DMS 273 (cell line): Measurements from ENCODE around the gene KIF16B.
A peak's percentile ranks its signal among the peaks of the same experiment; 100 is the strongest.

Experiments used
- DNase-seq: peaks from one replicate; lab custom pipeline; 2025; ENCODE audit not compliant: unreplicated experiment; lab: John Stamatoyannopoulos, UW

Gene KIF16B

DNA sequence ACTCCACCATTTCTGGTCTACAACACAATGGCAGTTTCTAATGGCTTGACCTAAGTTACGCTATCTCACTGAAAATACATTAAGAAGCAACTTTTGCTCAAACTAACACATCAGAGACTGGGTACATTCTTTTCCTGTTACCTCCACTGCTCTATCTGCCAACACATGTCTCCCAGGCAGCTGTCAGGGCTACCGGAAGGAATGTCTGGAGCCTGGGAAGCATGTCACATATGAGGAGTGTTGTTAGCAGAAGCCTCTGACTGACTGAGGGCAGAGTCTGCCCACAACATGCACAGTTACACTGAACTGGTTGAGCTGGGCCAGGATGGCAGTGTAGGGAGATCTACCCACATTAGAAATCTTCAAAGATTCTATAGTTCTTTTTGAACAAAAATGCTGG, 264.5 kb downstream of the KIF16B start:
- DNase-seq = no peak

GRCh38 chr20:16302818-16303217, 270.4 kb downstream of the KIF16B start:
- no peak for DNase-seq

GRCh38 chr20:16301986-16302385, 271.3 kb downstream of the KIF16B start:
- DNase-seq = no peak

GRCh38 chr20:16299897-16300296, 273.4 kb downstream of the KIF16B start:
- no peak for DNase-seq

- no peak for DNase-seq
These were observed 276.3 kb downstream of the KIF16B start for GRCh38 chr20:16296931-16297330.

DNA sequence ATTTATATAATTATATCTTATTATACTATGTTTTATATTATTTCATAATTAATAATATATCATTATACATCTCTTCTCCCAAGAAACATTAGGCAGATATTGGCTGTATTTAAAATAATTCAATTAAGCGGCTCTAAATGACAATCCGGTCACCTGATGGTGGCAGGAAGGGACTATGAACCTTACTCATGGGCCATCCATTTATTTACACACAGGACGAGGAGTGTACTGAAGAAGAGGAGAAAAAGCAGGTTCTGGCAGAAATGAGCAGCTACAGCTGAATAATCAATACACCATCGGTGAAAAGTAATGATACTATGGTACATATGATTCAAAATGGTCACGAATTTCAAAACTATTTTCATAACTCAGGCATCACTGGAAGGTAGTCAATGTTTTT, 277.7 kb downstream of the KIF16B start:
- DNase-seq = no peak

DNA sequence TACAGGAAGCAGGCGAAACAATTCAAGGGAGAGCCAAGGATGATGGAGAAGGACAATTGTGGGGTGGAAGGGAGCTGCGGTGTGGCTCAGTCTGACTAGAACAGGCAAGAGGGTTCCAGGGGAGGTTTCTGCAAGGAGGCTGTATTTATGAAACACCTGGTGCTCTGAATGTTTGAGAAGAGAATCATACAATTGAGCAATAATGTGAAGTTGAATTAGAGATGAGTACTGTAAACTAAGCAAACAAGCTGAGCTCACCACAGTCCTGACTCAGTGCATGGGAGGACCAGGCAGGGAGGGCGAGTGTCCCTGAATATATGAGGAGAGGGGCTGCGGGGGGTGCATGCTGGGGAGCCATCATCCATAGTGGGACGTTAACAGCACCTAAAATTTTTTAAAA, 279.7 kb downstream of the KIF16B start:
- no peak for DNase-seq

GRCh38 chr20:16292226-16292880, 280.9 kb downstream of the KIF16B start:
- no peak for DNase-seq

GRCh38 chr20:16290358-16290757, 282.9 kb downstream of the KIF16B start:
- peak; percentile 7 for DNase-seq

DNA sequence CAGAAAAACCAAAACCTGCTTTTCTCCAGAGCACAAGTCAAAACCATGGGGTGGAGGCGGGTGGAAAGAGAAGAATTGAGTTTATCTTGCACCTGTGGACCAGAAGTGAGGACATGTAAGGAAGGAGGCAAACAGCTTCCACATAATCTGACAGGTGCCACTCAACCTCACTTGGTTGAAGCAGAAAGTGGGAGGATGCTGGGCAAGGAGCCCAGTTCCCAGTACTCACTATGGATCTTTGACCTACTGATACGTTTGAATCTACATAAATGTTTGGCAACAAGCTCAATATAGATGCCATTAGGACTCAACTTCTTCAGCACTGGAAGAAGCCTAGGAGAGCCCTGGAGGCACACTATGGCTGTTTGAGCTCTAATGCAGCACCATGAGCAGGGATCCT, 285.5 kb downstream of the KIF16B start:
- DNase-seq = no peak

DNA sequence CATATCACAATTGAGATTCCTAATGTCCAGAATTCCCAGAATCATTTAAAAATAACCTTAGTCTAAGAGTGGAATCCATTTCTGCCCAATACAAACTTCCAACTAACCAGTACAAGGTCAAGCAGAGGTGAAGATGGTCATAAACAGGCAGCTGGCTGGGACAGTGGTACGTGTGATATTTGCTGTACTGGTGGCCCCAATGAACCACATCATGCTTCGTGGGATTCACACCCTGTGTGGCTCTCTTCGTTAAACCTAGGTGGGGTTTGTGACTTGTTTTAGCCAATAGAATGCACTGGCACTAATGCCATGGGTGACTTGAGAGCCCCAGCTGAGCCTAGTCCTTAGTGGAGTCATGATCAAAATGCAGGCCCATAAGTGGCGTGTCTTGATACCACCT, 286.6 kb downstream of the KIF16B start:
- no peak for DNase-seq

- DNase-seq = no peak
These were observed 288.7 kb downstream of the KIF16B start for GRCh38 chr20:16284385-16285100.

GRCh38 chr20:16283978-16284377, 289.3 kb downstream of the KIF16B start:
- DNase-seq = no peak

DNA sequence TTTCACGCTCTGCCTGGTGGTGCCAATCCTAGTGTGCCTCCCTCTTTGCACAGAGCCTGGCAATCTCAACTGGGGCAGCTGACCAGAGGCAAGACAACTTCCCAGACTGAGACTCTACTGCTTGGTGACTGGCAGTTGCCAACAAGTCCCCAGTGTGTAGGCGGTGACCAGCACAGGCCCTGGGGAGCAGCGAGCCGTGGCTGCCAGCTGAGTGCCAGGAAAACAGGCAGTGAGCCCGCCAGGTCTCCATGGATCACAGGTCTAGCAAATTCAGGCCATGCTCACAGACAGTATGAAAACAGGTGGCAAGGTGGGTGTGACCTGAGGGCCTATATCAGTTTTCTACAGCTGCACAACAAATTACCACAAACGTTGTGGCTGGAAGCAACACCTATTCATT, 289.9 kb downstream of the KIF16B start:
- DNase-seq = no peak

GRCh38 chr20:16280219-16280618, 293.0 kb downstream of the KIF16B start:
- no peak for DNase-seq

DNA sequence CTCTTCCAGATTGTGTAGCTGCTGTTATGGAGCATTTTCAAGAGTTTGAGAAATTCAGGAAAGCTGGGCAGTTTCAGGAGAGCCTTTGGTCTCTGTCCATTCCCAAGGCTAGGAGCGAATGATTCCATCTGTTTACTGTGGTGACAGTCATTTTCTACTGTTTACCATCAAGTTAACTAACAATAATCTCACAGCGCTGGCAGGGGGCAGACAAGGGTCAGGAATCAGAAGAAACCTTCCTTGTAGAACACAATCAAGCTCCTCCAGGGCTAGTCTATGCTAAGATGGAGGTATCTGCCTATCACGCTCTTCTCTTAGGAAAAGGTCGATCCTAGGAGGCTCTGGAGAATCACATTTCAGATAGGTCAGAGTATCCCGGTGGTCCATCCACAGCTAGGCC, 293.9 kb downstream of the KIF16B start:
- peak; percentile 19 for DNase-seq

- peak; percentile 64 for DNase-seq
These were observed 299.3 kb downstream of the KIF16B start for GRCh38 chr20:16273812-16274555.

GRCh38 chr20:16272780-16273360, 300.4 kb downstream of the KIF16B start:
- no peak for DNase-seq

- no peak for DNase-seq
These were observed 301.8 kb downstream of the KIF16B start for GRCh38 chr20:16271450-16271849.

- no peak for DNase-seq
These were observed 302.3 kb downstream of the KIF16B start for GRCh38 chr20:16270989-16271388.

- no peak for DNase-seq
These were observed 302.8 kb downstream of the KIF16B start for GRCh38 chr20:16270314-16270931.
